Parathyroid adenoma (tissue), 2 donors: ENCODE results near the gene PAX2.

Experiments
- H2AFZ ChIP-seq: fragments of 300-600 bp; sonication (generic); one replicate; pipeline ENCODE4 v1.7.0; 2017; ENCODE audit warnings: antibody characterized with exemption, mild to moderate bottlenecking
- H3K27ac ChIP-seq: fragments of 300-600 bp; sonication (generic); one replicate; pipeline ENCODE4 v1.7.0; 2017
- H3K27me3 ChIP-seq: fragments of 300-600 bp; sonication (generic); one replicate; pipeline ENCODE4 v1.7.0; 2017; ENCODE audit warnings: low read length; ENCODE audit not compliant: control insufficient read depth, insufficient read depth
- H3K36me3 ChIP-seq: fragments of 300-600 bp; sonication (generic); one replicate; pipeline ENCODE4 v1.7.0; 2017; ENCODE audit warnings: low read length; ENCODE audit not compliant: control insufficient read depth, insufficient read depth
- H3K4me1 ChIP-seq: fragments of 300-600 bp; sonication (generic); one replicate; pipeline ENCODE4 v1.7.0; 2017; ENCODE audit warnings: control low read depth
- H3K4me2 ChIP-seq: fragments of 300-600 bp; sonication (generic); one replicate; pipeline ENCODE4 v1.7.0; 2017; ENCODE audit warnings: low read length
- H3K4me3 ChIP-seq: fragments of 300-600 bp; sonication (generic); one replicate; pipeline ENCODE4 v1.7.0; 2017; ENCODE audit warnings: low read depth, low read length
- H3K79me2 ChIP-seq: fragments of 300-600 bp; sonication (generic); one replicate; pipeline ENCODE4 v1.7.0; 2017; ENCODE audit warnings: control low read depth
- H3K9ac ChIP-seq: fragments of 300-600 bp; sonication (generic); one replicate; pipeline ENCODE4 v1.7.0; 2017; ENCODE audit warnings: mild to moderate bottlenecking
- H3K9me3 ChIP-seq: fragments of 300-600 bp; sonication (generic); one replicate; pipeline ENCODE4 v1.7.0; 2017; ENCODE audit warnings: low read length; ENCODE audit not compliant: control insufficient read depth
- CTCF ChIP-seq: fragments of 300-600 bp; sonication (generic); IDR thresholded peaks from one replicate; pipeline ENCODE4 v1.7.0; 2017; ENCODE audit warnings: antibody characterized with exemption, mild to moderate bottlenecking
- donor health status: primary hyperparathyroidism.

PAX2 gene

DNA sequence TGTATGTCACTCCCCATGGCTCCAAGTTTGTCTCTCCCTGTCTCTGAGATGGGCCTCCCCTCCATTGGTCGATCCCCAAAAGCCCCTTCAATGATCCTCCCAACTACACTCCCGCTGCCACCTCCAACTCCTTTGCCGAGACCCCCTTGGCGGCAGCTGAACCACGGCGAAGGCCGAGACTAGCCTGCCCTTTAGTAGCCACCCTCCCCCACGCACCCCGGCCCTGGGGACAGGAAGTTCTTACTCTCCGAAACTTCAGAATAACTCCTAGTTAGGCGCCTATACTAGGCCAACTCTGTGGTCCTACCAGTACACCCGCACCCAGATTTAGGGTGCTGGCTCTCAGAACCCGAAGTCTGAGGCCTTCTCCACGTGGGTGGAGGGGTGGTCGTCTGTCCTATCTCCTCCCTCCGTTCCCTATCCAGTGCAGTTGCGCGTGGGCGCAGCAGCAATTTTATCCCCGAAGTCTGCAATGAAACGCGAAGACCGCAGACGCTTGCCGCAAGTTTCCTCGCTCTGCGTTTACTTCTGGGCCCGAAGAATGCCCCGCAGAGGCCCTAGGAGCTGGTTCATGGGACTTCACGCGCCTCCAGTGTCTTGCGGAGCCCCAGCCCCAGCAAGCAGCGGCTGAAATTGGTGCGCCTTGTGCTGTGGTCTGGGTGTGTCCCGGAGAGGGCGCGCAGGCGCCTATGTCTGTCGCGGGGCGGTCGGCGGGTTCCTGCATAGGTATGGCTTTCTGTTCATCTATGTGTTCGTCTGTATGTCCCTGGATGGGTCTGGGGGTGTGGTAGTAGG is 84.7 kb downstream of the PAX2 start:
- H3K9me3 ChIP-seq: no peaks in the 10 kb centered on the region
- no peak for TF ChIP-seq CTCF
- H3K27me3 ChIP-seq: peaks cover 21% of the 10 kb centered on the region
- no peaks in the 10 kb centered on the region for H3K36me3 ChIP-seq
- no peak overlapping the region for H3K9ac ChIP-seq
- H3K4me1 ChIP-seq: no peaks in the 10 kb centered on the region
- no peak overlapping the region for H2AFZ ChIP-seq
- no peak overlapping the region for H3K4me2 ChIP-seq
- no peaks in the 10 kb centered on the region for H3K79me2 ChIP-seq
- H3K27ac ChIP-seq: no peak overlapping the region
- H3K4me3 ChIP-seq: no peak overlapping the region

DNA sequence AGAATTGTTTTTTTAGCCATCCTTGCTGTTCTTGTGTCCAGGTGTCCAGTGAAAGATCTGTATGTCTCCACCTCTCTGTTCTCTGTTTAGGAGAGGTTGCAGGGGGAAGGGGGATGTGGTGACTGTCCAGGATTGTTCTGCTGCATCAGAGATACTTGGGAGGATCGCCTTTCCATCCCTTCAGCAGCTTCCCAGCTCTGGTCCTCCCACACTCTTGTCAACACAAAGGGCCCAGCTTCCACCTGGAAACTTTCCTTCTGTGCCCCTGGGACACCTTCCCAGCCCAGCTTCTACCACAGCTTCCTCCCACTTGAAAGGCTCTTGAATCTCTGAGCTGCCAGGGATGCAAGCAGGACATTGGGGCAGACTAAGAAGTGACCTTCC is 85.3 kb downstream of the PAX2 start:
- Histone ChIP-seq H2AFZ (no peak overlapping the region), H3K36me3 (no peaks in the 10 kb centered on the region), H3K79me2 (no peaks in the 10 kb centered on the region), H3K9ac (no peak overlapping the region), H3K4me1 (no peaks in the 10 kb centered on the region), H3K4me3 (no peak overlapping the region), H3K9me3 (no peaks in the 10 kb centered on the region), H3K27me3 (peaks cover 15% of the 10 kb centered on the region), H3K4me2 (no peak overlapping the region), H3K27ac (no peak overlapping the region)
- TF ChIP-seq CTCF: no peak

DNA sequence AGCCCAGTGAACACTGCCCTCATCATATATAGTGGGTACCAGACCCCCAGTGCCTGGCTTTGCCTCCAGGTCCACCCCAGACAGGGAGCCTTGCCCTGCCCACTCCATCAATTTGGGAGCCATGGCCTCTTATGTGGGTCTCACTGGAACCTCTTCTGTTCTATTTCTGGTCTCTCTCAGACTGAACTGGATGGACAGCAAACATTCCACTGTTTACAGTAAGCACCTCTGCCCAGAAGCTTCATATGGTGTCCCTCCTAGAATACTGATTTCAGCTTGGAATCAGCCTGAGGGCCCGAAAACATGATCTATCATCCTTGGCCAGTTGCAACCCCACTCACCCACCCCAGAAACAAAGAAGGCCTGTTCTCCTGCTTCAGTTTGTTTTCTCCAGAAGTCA is 86.4 kb downstream of the PAX2 start:
- Histone ChIP-seq H3K9me3 (no peaks in the 10 kb centered on the region), H2AFZ (no peak overlapping the region), H3K4me1 (no peaks in the 10 kb centered on the region), H3K79me2 (no peaks in the 10 kb centered on the region), H3K27me3 (peaks cover 15% of the 10 kb centered on the region), H3K36me3 (no peaks in the 10 kb centered on the region), H3K4me2 (no peak overlapping the region), H3K27ac (no peak overlapping the region), H3K9ac (no peak overlapping the region), H3K4me3 (no peak overlapping the region)
- no peak for TF ChIP-seq CTCF

- no peak overlapping the region for H3K27ac ChIP-seq
- no peak overlapping the region for H2AFZ ChIP-seq
- no peak overlapping the region for H3K9ac ChIP-seq
- H3K4me2 ChIP-seq: no peak overlapping the region
- TF ChIP-seq CTCF: no peak
- H3K9me3 ChIP-seq: no peaks in the 10 kb centered on the region
- H3K4me1 ChIP-seq: no peaks in the 10 kb centered on the region
- H3K36me3 ChIP-seq: no peaks in the 10 kb centered on the region
- no peaks in the 10 kb centered on the region for H3K79me2 ChIP-seq
- H3K4me3 ChIP-seq: no peak overlapping the region
- H3K27me3 ChIP-seq: peaks cover 3% of the 10 kb centered on the region
These were observed 90.4 kb downstream of the PAX2 start for GRCh38 chr10:100835810-100836209.

- no peaks in the 10 kb centered on the region for H3K36me3 ChIP-seq
- no peaks in the 10 kb centered on the region for H3K27me3 ChIP-seq
- H3K79me2 ChIP-seq: no peaks in the 10 kb centered on the region
- H2AFZ ChIP-seq: no peak overlapping the region
- no peak overlapping the region for H3K4me2 ChIP-seq
- no peak for TF ChIP-seq CTCF
- H3K4me1 ChIP-seq: no peaks in the 10 kb centered on the region
- no peaks in the 10 kb centered on the region for H3K9me3 ChIP-seq
- H3K9ac ChIP-seq: no peak overlapping the region
- H3K4me3 ChIP-seq: no peak overlapping the region
- no peak overlapping the region for H3K27ac ChIP-seq
These were observed 91.5 kb downstream of the PAX2 start for GRCh38 chr10:100836891-100837290.
